Body of pancreas (tissue), 4 donors: ENCODE data around the gene ANKRD29. TPM values are rescaled to one million over a fixed set of nuclear protein-coding genes. Genes with fewer than 3 reads are reported as not detected.
"Not testable (repeated sequence)": the region's sequence is repeated elsewhere in the genome, so short reads cannot be mapped to it uniquely, and the experiment has no call there.

Source experiments
- ATAC-seq: fragments of 150-250 bp; one replicate; pipeline ENCODE4 v1.9.1; 2016
- DNase-seq, 4 donors: peaks; one replicate each; pipeline ENCODE4 v3.0.0-alpha.2; 2019
- H3K27ac ChIP-seq, 4 donors: fragments of 200-600 bp; sonication (generic); 1 replicate in 3 of 4; 2 replicates in 1 of 4; pipeline versions ENCODE4 v1.5.1 to v1.6.1; 2016 to 2019; ENCODE audit warnings: mild to moderate bottlenecking in 1 of 4, mixed read lengths in 1 of 4, moderate library complexity in 1 of 4
- H3K27me3 ChIP-seq, 2 donors: fragments of 200-600 bp; sonication (generic); one replicate each; pipeline ENCODE4 v1.6.0; 2016; ENCODE audit warnings: mild to moderate bottlenecking in 1 of 2
- H3K36me3 ChIP-seq, 2 donors: fragments of 200-600 bp; sonication (generic); replicated peaks in 1 of 2; 2 replicates each; pipeline ENCODE4 v1.5.1; 2016; ENCODE audit warnings: low read depth in 2 of 2; ENCODE audit not compliant: insufficient read depth in 1 of 2
- H3K4me1 ChIP-seq: fragments of 200-600 bp; sonication (generic); one replicate; pipeline ENCODE4 v1.6.0; 2016
- H3K4me3 ChIP-seq, 2 donors: fragments of 200-600 bp; sonication (generic); 1 replicate in 1 of 2; 2 replicates in 1 of 2; pipeline ENCODE4 v1.5.1; 2016 to 2019
- H3K9me3 ChIP-seq, 3 donors: fragments of 200-600 bp; sonication (generic); 1 replicate in 2 of 3; 2 replicates in 1 of 3; pipeline ENCODE4 v1.5.1; 2016
- POLR2A ChIP-seq, 3 donors: fragments of 450-650 bp; IDR thresholded peaks; one replicate each; pipeline ENCODE4 v1.6.1; 2016; ENCODE audit warnings: antibody characterized with exemption in 3 of 3, mild to moderate bottlenecking in 2 of 3
- WGBS, 2 donors: methylation state at CpG; one replicate each; pipeline ENCODE4 v1.1.5; 2017; 5-methylcytosine and 5-hydroxymethylcytosine counted together
- intact Hi-C: fragments of 100-400 bp; cut with DNase I; formaldehyde crosslinking; loops from one replicate; pipeline ENCODE4 v1.15.1; 2023
- total RNA-seq, 2 donors: library from RNA; depleted of rRNA; stranded (reverse); fragments of >200 nt; gene quantifications; one replicate each; pipeline ENCODE4 v1.1.0, GENCODE V29; 2016
- TF ChIP-seq, protein P1 (sequence below), 7 experiments: fragments of 450-650 bp in 4 of 7; fragments of 200-600 bp in 3 of 7; sonication (generic) in 3 of 7; IDR thresholded peaks; one replicate each; pipeline ENCODE4 v1.5.1; 2016 to 2019; ENCODE audit warnings: antibody characterized with exemption in 7 of 7

Gene ANKRD29
- total RNA-seq, 2 donors from 2014 or later = 0.52 to 3.3 TPM

DNA sequence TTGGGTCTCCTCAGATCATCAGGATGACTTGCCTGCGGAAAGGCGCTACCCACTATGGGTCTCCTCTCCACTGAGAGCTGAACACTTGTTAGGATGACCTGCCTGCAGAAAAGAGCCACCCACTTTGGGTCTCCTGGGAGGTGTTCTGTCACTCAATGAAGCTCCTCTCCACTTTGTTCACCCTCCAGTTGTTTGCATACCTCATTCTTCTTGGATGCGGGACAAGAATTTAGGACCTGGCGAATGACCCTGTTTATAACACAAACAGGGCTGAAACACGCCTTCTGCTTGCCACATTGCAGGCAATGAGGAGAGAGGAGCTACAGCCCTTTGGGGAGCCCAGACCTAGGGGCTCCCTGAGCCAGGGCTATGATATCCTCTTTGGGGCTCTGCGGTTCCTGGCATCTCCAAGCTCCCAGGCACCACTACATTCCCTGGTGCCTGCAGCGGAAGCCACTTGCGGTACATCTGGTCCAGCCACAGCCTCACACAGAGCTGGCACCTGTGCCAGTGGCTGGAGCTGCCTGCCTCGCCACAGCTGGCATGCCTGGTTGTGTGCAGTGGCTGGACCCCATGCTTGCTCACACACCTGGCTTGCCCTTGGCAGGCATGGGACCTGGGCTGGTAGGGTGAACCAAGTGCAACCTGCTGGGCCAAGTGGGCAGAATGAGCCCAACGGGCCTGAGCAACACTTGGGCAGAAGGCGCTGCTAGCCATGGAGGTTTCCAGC lies 20.6 kb downstream of the ANKRD29 start:
- intact Hi-C loops = no loop called here
- TF ChIP-seq, protein P1, sequence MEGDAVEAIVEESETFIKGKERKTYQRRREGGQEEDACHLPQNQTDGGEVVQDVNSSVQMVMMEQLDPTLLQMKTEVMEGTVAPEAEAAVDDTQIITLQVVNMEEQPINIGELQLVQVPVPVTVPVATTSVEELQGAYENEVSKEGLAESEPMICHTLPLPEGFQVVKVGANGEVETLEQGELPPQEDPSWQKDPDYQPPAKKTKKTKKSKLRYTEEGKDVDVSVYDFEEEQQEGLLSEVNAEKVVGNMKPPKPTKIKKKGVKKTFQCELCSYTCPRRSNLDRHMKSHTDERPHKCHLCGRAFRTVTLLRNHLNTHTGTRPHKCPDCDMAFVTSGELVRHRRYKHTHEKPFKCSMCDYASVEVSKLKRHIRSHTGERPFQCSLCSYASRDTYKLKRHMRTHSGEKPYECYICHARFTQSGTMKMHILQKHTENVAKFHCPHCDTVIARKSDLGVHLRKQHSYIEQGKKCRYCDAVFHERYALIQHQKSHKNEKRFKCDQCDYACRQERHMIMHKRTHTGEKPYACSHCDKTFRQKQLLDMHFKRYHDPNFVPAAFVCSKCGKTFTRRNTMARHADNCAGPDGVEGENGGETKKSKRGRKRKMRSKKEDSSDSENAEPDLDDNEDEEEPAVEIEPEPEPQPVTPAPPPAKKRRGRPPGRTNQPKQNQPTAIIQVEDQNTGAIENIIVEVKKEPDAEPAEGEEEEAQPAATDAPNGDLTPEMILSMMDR (IDR thresholded peaks at IDR 0.05) = no peak
- no peak for TF ChIP-seq POLR2A (IDR thresholded peaks at IDR 0.05)
- Histone ChIP-seq H3K9me3 (no peaks in the 10 kb centered on the region), H3K36me3 (no peaks in the 10 kb centered on the region), H3K27ac (no peak overlapping the region), H3K4me1 (no peaks in the 10 kb centered on the region), H3K4me3 (no peak overlapping the region), H3K27me3 (no peaks in the 10 kb centered on the region)
- DNase-seq (no peak), ATAC-seq (no peak)
- WGBS, 2 donors = 91 to 93% methylated on average over 8 to 11 of the region's 11 CpGs

DNA sequence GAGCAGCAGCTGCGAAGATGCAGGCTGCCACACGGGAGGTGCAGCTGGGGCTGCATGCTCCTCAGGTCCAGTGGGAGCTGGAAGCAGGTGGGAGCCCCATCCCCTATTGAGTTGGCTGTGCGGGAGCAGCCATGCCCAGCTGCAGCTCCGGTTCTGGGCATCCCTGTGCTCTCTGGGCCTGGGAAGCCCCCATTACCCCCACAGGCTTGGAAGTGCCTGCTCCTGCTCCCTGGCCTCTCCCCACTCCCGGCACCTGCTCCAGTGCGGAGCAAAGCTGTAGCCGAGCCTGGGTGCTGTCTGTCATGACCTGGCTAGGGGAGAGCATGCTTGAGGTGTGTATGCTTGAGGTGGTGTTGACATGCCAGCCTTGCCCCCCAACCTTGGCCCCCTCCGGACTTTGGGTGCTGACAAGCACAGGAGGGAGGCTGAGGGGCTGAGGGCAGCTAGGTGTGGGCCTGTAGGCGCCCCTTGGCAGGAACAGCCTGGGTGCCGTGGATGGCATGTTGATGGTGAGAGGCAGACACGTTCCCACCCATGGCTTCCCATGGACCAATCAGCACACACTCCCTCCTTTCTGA lies 21.5 kb downstream of the ANKRD29 start:
- Histone ChIP-seq H3K27me3 (no peaks in the 10 kb centered on the region), H3K4me3 (no peak overlapping the region), H3K4me1 (no peaks in the 10 kb centered on the region), H3K9me3 (no peaks in the 10 kb centered on the region), H3K27ac (no peak overlapping the region), H3K36me3 (no peaks in the 10 kb centered on the region)
- ATAC-seq = no peak
- TF ChIP-seq POLR2A (IDR thresholded peaks at IDR 0.05) = no peak
- TF ChIP-seq, protein P1 (IDR thresholded peaks at IDR 0.05) = no peak
- 85% methylated on average over 4 to 8 of the region's 11 CpGs for WGBS, 2 donors
- intact Hi-C loops = no loop called here
- no peak for DNase-seq

DNA sequence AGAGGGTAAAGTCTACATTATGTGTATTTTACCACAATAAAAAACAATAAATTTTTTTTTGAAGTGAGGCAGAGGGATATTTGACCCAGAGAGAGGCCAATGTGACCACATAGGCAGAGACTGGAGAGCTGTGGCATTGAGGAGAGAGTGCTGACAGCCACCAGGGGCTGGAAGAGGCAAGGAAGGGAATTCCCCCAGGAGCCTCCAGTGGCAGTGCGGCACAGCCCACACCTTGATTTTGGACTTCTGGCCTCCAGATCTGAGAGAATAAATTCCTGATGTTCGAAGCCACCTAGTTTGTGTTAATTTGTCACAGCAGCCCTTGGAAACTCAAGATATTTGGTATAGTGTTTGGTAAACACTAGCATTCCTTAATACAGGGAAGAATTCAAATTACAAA lies 22.7 kb downstream of the ANKRD29 start:
- TF ChIP-seq, protein P1 (IDR thresholded peaks at IDR 0.05) = peak in 2 of 7 experiments; percentile 26 to 29
- TF ChIP-seq POLR2A (IDR thresholded peaks at IDR 0.05) = no peak
- Histone ChIP-seq H3K27me3 (no peaks in the 10 kb centered on the region), H3K9me3 (no peaks in the 10 kb centered on the region), H3K4me1 (no peaks in the 10 kb centered on the region), H3K27ac (no peak overlapping the region), H3K36me3 (no peaks in the 10 kb centered on the region), H3K4me3 (no peak overlapping the region)
- ATAC-seq (no peak), DNase-seq (no peak)
- intact Hi-C loops = no loop called here
- WGBS, 2 donors = 82 to 83% methylated on average over 2 of the region's 2 CpGs

DNA sequence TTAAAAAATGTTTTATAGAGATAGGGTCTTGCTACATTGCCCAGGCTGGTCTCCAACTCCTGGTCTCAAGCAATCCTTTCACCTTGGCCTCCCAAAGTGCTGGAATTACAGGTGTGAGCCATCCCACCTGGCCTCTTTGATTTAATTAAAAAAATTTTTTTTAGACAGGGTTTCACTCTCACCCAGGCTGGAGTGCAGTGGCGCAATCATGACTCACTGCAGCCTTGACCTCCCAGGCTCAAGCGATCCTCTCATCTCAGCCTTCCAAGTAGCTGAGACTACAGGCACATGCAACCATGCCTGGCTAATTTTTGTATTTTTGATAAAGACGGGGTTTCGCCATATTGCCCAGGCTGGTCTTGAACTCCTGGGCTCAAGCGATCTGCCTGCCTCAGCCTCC lies 26.3 kb downstream of the ANKRD29 start:
- H3K4me1 ChIP-seq, H3K9me3 ChIP-seq, intact Hi-C loops, H3K27me3 ChIP-seq, DNase-seq, H3K4me3 ChIP-seq, H3K36me3 ChIP-seq, ATAC-seq, H3K27ac ChIP-seq: not testable (repeated sequence)
- 90 to 95% methylated on average over 5 of the region's 5 CpGs for WGBS, 2 donors

DNA sequence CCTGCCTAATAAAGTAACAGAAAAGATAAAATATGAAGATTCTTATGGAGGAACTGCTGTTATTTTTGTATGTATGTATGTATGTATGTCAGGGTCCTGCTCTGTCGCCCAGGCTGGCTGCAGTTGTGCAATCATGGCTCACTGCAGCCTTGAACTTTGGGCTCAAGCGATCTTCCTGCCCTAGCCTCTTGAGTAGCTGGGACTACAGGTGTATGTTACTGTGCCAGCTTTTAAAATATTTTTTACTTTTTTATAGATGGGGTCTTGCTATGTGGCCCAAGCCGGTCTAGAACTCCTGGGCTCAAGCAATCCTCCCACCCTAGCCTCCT lies 26.7 kb downstream of the ANKRD29 start:
- Histone ChIP-seq H3K27ac (no peak overlapping the region), H3K4me1 (no peaks in the 10 kb centered on the region), H3K4me3 (no peak overlapping the region), H3K27me3 (no peaks in the 10 kb centered on the region), H3K36me3 (no peaks in the 10 kb centered on the region), H3K9me3 (no peaks in the 10 kb centered on the region)
- intact Hi-C loops = no loop called here
- ATAC-seq = no peak
- no peak for TF ChIP-seq POLR2A (IDR thresholded peaks at IDR 0.05)
- TF ChIP-seq, protein P1 (IDR thresholded peaks at IDR 0.05) = no peak
- DNase-seq = no peak
- WGBS, 2 donors = 76 to 86% methylated on average over 3 of the region's 3 CpGs
